PC-3 (cell line): ENCODE results near the gene SEC14L1.

Source experiments
- EZH2 ChIP-seq: fragments of 300-600 bp; sonication (generic); IDR thresholded peaks from one replicate; pipeline ENCODE4 v1.6.1; 2017; ENCODE audit warnings: antibody characterized with exemption, mild to moderate bottlenecking, low read length; ENCODE audit not compliant: unreplicated experiment
- TF ChIP-seq, protein P1 (sequence below): fragments of 300-600 bp; sonication (generic); conservative IDR thresholded peaks from 2 replicates; pipeline ENCODE4 v1.5.1; 2017; ENCODE audit warnings: antibody characterized with exemption, low read depth, mild to moderate bottlenecking, low read length

DNA sequence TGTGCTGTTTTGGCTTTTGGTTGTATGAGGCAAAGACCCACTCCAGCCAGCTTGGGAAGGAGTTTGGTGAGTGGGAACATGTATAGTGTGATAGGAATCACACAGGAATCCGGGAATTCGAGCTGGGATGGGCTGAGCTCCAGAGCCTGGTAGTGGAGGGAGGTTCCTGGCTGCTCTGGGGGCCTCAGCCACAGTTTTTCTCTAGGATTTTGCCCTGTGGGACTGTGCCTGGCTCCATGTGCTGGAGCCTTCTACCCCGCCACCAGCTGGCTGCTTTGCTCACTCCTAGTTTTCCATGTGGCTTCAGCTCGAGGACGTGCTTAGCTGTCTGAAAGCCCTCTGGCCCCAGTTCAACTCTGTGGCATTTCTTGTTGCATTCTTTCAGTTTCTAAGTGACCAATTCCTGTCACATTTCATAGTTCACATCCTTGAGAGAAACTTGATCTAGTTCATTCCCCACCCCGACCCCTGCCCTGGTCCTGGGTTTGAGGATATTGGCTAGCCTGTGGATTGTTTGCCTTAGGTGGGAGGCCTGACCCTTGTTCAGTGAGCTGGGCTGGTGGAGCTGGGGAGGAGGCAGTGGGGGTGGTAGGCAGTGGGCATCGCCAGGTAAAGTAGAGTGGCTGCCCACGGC lies 5.0 kb downstream of the SEC14L1 start:
- TF ChIP-seq, protein P1, sequence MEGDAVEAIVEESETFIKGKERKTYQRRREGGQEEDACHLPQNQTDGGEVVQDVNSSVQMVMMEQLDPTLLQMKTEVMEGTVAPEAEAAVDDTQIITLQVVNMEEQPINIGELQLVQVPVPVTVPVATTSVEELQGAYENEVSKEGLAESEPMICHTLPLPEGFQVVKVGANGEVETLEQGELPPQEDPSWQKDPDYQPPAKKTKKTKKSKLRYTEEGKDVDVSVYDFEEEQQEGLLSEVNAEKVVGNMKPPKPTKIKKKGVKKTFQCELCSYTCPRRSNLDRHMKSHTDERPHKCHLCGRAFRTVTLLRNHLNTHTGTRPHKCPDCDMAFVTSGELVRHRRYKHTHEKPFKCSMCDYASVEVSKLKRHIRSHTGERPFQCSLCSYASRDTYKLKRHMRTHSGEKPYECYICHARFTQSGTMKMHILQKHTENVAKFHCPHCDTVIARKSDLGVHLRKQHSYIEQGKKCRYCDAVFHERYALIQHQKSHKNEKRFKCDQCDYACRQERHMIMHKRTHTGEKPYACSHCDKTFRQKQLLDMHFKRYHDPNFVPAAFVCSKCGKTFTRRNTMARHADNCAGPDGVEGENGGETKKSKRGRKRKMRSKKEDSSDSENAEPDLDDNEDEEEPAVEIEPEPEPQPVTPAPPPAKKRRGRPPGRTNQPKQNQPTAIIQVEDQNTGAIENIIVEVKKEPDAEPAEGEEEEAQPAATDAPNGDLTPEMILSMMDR, result peak; percentile 38; the same call in 1 of the 2 replicates
- TF ChIP-seq EZH2, result no peak
